BE2C (cell line): ENCODE data around the gene SMPD4.
"Not testable (repeated sequence)": the region's sequence is repeated elsewhere in the genome, so short reads cannot be mapped to it uniquely, and the experiment has no call there.

Source experiments
- DNase-seq: peaks from one replicate; pipeline ENCODE4 v3.0.0-alpha.2; 2020
- H3K27me3 ChIP-seq: fragments of 250-450 bp; sonication (Bioruptor Pico); 2 replicates; pipeline ENCODE4 v1.5.1; 2020; ENCODE audit warnings: mild to moderate bottlenecking
- H3K36me3 ChIP-seq: fragments of 250-450 bp; sonication (Bioruptor Pico); 2 replicates; pipeline ENCODE4 v1.5.1; 2020; ENCODE audit warnings: mild to moderate bottlenecking
- H3K4me1 ChIP-seq: fragments of 250-450 bp; sonication (Bioruptor Pico); 2 replicates; pipeline ENCODE4 v1.5.1; 2020
- H3K4me3 ChIP-seq: 2 replicates; pipeline ENCODE4 v1.5.1; 2011; ENCODE audit warnings: low read depth, low read length
- H3K9me3 ChIP-seq: fragments of 250-450 bp; sonication (Bioruptor Pico); 2 replicates; pipeline ENCODE4 v1.5.1; 2020

SMPD4 gene

DNA sequence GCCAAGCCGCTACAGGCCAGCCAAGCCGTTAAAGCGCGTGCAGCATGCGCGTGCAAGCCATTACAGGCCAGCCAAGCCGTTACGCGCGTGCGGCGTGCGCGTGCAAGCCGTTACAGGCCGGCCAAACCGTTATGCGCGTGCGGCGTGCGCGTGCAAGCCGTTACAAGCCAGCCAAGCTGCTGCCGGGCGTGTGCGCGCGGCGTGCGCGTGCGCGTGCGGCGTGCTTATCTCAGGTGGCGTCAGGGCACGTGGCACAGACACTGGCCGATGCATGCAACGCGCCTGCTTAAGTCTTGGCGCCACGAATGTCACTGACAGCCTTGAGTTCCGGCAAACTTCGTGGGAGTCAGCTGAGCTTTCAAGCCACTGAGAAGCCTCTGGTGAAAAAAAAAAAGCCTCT is 60.5 kb downstream of the SMPD4 start:
- not testable (repeated sequence) for H3K9me3 ChIP-seq, H3K36me3 ChIP-seq, H3K4me3 ChIP-seq, DNase-seq, H3K27me3 ChIP-seq, H3K4me1 ChIP-seq

DNA sequence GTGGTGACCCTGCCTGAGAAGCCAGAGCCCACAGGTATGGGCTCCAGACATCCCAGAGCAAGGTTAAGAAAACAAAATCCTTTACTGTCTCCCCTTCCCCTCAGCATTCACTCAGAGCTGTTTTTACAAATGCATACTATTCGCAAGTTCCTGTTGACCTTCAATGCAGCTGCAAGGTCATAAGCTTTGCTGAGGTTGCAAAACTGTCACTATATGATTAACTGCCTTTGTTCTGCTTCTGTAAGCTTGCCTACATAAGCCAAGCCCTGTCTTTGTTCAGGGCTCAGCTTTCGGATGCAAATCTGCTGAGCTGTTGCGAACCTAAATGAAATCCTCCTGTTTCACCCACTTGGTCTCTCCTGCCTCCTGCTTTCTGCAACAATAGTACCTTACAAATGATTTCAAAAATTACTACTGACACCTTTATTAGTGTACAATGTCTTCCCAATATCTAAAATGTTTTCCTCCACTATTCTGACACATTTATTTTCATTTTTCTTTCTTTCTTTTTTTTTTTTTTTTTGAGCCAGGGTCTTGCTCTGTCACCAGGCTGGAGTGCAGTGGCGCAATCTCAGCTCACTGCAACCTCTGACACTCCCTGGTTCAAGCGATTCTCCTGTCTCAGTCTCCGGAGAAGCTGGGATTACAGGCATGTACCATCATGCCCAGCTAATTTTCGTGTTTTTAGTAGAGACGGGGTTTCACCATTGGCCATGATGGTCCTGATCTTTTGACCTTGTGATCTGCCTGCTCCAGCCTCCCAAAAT is 78.6 kb downstream of the SMPD4 start:
- H3K4me3 ChIP-seq, H3K9me3 ChIP-seq, H3K27me3 ChIP-seq, DNase-seq, H3K36me3 ChIP-seq, H3K4me1 ChIP-seq: not testable (repeated sequence)
